Measurements from ENCODE around the gene SLIT3.

DNA sequence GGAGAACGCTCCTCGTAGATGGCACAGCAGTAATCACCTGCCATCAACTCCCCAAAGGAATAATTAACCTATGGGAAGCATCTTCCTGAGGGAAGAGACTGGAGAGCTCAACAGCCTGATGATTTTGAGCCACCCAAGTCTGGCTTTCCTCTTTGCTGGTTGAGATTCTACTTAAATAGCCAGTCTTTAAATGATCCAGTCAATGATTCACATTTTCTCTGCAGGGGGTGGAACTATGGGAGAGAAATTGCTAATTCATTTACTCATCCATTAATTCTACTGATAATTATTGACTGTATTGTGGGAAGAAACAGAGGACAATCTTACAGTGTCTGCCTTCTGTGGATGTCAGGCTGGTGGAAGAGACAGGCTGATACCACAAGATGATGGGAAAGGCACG is 366.8 kb downstream of the SLIT3 start:
- TF ChIP-seq SUZ12 (IDR thresholded peaks at IDR 0.05): no peak
- no peak for TF ChIP-seq FOXM1 (IDR thresholded peaks at IDR 0.05; ENCODE audit: borderline replicate concordance)
- TF ChIP-seq TARDBP (IDR thresholded peaks at IDR 0.05): no peak
- TF ChIP-seq SP1 (IDR thresholded peaks at IDR 0.05): no peak
- TF ChIP-seq HDGF (IDR thresholded peaks at IDR 0.05; ENCODE audit: borderline replicate concordance): no peak
- no peak for TF ChIP-seq BHLHE40 (IDR thresholded peaks at IDR 0.05; ENCODE audit: borderline replicate concordance)
- TF ChIP-seq, protein P1, sequence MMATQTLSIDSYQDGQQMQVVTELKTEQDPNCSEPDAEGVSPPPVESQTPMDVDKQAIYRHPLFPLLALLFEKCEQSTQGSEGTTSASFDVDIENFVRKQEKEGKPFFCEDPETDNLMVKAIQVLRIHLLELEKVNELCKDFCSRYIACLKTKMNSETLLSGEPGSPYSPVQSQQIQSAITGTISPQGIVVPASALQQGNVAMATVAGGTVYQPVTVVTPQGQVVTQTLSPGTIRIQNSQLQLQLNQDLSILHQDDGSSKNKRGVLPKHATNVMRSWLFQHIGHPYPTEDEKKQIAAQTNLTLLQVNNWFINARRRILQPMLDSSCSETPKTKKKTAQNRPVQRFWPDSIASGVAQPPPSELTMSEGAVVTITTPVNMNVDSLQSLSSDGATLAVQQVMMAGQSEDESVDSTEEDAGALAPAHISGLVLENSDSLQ (IDR thresholded peaks at IDR 0.05): no peak
- TF ChIP-seq FOXA1 (IDR thresholded peaks at IDR 0.05): no peak
- TF ChIP-seq LEF1 (IDR thresholded peaks at IDR 0.05; ENCODE audit: borderline replicate concordance): no peak
- no peak for TF ChIP-seq CTBP1 (IDR thresholded peaks at IDR 0.05; ENCODE audit: borderline replicate concordance)
- no peak for TF ChIP-seq NFRKB (IDR thresholded peaks at IDR 0.05)
- no peak for TF ChIP-seq ELF4 (IDR thresholded peaks at IDR 0.05)
